T-helper 2 cell treated with Interferon-gamma antibody and Interleukin-4, amounts not matched to agents 100 ng/mL and 5 ng/mL, for 36 hours (primary cell): ENCODE results near the gene BTBD1. TPM values are rescaled to one million over a fixed set of nuclear protein-coding genes. Genes with fewer than 3 reads are reported as not detected.
"Not testable (repeated sequence)": the region's sequence is repeated elsewhere in the genome, so short reads cannot be mapped to it uniquely, and the experiment has no call there.

Source experiments
- intact Hi-C: fragments of 100-400 bp; cut with micrococcal nuclease; formaldehyde crosslinking; loops from one replicate; pipeline ENCODE4 v1.15.1; 2023
- total RNA-seq: library from RNA; stranded (reverse); gene quantifications from 2 replicates; pipeline ENCODE4 v1.2.3, GENCODE V29; 2022

BTBD1 gene
- total RNA-seq, 1 donor from 2014 or later: 54.3 TPM

DNA sequence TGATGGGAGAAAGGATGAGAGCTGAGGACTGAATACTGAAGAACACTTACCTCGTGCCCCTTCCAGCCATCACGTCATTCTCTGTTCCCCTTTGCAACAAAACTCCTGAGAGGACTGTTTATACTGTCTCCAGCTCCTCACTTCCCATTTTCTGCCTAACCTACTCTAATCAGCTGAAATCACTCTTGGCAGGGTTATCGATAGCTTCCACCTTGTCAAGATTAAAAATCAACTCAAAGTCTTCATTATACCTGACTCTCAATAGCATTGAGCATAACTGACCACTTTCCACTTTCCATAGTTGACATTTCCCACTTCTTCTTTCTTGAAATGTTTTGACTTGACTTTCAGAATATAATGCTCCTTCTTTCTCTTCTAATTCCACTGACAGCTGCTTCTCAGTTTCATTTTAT lies 4.3 kb downstream of the BTBD1 start:
- intact Hi-C loops: loop anchor here (10.0 kb wide), 1 partner anchor 518 kb away; the partner anchor contains the start of gene RPS17

DNA sequence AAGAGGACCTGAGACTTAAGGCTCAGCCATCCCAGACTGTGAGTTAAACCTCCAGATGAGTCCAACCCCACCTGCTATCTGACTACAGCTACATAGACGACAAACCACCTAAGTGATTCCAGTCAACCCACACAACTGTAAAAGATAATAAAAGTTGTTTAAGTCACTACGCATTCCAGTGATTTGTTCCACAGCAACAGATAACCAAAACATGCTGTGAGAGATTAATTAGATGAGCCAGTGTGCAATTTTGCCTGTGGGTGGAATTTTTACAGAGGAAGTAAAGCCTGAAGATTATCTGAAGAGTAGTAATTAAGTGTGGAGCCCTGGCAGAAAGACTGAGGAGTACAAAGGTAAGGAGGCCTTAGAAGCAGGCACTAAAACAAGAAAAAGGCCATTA lies 5.4 kb downstream of the BTBD1 start:
- intact Hi-C loops: loop anchor here (10.0 kb wide), 1 partner anchor 517 kb away; the partner anchor contains the start of gene RPS17

DNA sequence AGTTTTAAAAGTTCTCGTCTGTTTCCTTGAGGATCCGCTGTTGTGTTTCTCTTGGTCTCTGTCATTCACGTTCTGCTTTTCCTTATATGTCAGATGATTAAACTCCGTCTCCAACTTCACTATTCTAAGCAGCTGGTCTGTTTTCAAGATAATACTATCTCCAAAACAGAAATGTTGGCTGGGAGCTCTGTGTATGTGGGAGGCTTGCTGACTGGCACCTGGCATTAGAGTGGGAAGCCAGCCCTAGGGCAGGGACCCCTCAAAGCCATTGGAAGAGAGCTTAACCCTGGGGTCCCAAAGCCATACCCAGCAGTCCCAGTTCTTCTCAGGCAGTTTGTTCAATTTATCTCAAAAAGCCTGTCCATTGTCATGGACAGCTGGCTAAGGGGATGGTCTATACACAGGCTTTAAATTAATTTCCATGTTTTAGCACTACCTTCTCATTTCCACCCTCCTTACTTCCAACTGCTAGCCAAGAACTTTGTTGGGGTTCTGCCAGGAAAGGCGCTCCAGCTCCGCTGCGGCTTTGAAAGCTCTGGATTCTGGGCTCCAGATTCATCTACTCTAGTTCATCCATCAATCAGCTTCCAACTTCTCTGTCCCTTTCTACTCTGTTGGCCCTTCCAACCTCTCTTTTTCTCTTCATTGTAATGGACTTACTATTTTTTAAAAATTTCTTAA lies 9.2 kb downstream of the BTBD1 start:
- intact Hi-C loops: no loop called here

DNA sequence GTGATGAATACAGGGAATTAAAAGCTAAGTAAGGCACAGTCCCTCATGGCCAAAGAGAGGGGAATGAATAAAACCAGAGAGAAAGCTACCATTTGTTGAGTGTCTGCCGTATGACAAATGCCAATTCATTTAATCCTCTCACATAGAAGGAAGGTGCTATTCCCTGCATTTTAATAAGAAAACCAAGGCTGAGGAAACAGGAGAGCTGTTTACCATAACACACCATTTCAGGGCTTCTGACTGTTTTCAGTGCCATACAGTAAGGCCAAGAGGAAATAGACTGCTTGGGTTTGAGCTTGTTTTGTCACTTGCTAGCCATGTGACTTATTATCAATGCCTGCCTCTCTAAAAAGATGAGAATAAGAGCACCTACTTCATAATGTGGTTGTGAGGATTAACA lies 10.1 kb downstream of the BTBD1 start:
- intact Hi-C loops: no loop called here

DNA sequence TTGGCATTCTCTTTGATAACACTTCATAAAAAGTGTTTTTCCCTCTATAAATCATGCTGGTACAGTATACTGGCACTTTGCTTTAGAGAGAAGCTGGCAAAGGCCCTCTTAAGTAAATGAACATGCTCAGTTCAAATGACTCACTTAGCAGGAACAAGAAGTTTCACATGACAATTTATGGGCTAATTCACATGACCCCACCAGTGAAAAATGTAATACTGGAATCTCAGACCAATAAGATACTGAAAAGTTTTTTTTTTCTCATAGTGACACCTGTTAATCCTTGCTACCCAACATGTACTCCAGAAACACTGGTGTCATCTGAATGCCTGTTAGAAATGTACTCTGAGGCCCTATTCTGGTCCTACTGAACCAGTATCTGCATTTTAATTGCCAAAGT lies 13.9 kb downstream of the BTBD1 start:
- intact Hi-C loops: no loop called here

DNA sequence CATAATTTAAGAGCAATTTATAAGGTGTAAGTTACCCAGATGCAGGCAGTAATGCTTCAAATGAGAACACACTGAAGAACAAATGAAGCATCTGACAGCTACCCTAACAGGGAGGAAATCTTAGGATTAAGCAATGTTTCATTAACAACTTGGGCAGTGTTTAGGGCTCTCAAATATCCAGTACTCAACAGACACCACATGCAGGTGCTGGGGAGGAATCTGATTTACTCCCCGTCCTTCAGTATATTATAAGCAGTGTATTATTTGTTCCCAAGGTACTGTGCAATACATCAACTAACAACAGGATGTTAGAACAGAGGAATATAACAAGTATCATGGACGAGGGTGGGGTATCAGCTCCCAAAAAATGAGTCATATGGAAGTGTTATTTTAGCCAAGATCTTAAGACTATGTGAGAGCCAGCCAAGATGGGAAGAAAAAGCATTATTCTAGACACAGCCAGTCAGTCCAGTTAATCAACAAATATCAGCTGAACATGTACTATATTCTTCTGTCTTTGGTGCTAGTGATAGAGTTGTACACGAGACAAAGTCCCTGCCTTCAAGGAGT lies 20.4 kb downstream of the BTBD1 start:
- intact Hi-C loops: no loop called here

DNA sequence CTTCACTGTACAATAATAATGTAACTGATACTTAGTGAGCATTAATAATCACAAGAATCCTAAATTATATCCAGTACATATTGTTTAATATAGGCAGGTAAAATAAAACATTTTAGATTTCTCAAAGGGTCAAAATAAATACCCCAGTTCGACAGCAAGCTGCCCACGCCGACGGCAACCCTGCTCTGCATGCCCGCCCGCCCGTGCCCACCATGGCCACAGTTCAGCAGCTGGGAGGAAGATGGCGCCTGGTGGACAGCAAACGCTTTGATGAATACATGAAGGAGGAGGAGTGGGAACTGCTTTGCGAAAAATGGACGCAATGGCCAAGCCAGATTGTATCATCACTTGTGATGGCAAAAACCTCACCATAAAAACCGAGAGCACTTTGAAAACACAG lies 22.9 kb downstream of the BTBD1 start:
- intact Hi-C loops: no loop called here

DNA sequence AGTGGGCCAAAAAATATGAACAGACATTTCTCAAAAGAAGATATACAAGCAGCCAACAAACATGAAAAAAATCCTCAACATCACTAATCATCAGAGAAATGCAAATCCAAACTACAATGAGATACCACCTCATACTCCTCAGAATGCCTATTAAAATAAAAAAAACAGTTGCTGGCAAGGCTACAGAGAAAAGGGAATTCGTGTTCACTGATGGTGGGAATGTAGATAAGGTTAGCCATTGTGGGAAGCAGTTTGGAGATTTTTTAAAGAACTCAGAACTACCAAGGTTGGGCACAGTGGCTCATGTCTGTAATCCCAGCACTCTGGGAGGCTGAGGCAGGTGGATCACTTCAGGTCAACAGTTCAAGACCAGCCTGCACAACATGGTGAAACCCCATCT lies 27.8 kb downstream of the BTBD1 start:
- intact Hi-C loops: no loop called here

DNA sequence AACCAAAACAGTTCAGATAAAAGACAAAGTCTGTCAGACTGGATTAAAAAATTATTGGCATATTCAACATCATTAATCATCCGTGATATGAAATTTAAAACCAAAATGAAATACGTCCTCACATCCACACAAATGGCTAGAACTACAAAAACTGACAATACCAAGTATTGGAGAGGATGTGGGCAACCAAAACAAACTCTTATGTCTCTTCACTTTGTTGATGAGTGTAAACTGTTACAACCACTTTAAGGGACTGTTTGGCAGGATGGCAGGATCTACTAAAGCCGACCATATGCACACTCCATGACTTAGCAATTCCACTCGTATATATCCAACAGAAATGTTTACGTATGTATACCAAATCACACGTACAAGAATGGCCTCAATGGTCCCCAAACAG lies 30.8 kb downstream of the BTBD1 start:
- intact Hi-C loops: no loop called here

DNA sequence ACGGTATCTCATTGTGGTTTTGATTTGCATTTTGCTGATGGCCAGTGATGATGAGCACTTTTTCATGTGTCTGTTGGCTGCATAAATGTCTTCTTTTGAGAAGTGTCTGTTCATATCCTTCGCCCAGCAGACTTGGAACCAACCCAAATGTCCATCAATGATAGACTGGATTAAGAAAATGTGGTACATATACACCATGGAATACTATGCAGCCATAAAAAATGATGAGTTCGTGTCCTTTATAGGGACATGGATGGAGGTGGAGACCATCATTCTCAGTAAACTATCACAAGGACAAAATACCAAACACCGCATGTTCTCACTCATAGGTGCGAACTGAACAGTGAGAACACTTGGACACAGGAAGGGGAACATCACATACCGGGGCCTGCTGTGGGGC lies 35.8 kb downstream of the BTBD1 start:
- intact Hi-C loops: not testable (repeated sequence)

DNA sequence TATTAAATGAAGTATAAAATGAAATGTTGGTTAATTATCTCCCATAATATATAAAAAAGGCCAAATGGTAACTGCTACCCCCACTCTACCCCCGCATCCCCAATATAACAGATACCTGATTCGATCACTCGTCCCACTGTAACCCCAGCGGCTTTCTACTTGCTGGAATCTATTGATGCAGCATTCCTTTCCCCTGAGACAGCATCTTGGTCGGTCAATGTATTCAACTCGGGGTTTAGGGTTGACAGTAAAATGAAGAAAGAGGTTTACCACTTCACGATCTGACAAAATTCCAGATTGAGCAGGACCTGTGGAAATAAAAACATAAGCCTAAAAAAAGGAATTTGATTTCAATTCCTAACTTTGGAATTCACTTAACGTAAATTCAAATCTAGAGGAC lies 37.0 kb downstream of the BTBD1 start:
- intact Hi-C loops: no loop called here

DNA sequence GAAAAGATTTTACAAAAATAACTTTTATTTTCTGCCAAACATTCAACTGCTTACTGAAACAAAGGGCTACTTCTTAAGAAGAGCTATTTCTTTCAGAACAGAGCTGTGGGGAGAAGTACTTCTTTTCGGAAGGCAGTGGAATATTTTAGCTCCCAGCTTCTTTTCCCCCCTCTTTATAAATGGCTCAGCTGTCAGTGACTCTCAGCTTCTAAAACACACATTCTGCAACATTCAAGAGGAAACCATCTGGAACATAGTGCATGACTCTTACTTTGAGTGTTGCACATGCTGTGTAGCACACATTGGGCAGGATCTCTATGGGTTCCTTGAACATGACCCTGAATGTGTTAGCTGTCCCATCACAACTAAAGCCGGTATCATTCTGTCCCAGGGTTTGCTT lies 48.6 kb downstream of the BTBD1 start:
- intact Hi-C loops: loop anchor here (10.0 kb wide), 2 partner anchors 264 to 754 kb away; partner anchors contain the start of genes EFL1 and SAXO2

DNA sequence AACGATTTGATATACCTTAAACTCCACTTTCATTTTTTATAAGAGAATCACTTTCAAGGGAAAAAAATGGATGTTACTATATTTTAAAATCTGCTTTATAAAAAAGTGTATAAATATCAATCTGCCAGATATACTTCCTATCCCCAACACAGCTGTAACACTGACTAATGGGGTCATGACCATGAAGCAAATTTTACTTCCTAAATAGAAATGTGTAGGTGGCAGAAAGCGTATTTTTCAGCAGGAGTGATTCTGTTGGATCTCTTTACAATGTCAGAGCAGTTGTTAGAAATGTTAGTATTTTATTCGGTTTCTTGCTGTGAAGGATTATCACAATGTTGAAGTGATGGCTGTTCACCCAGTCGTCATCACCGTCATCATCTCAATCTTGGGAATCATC lies 50.1 kb downstream of the BTBD1 start:
- intact Hi-C loops: loop anchor here (10.0 kb wide), 2 partner anchors 262 to 752 kb away; partner anchors contain the start of genes EFL1 and SAXO2

DNA sequence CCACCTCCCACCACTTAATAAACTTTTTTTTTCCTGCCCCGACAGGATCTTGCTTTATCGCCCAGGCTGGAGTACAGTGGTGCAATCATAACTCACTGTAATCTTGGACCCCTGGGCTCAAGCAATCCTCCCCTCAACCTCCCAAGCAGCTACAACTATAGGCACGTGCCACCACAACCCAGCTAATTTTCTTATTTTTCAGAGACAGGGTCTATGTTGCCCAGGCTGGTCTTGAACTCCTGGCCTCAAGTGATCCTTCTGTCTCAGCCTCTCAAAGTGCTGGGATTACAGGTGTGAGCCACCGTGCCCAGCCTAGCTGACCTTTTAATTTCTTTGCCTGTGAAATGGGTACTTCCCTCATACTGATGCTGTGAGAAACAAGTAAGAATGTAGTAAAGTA lies 51.7 kb downstream of the BTBD1 start:
- intact Hi-C loops: loop anchor here (10.0 kb wide), 2 partner anchors 261 to 751 kb away; partner anchors contain the start of genes EFL1 and SAXO2

DNA sequence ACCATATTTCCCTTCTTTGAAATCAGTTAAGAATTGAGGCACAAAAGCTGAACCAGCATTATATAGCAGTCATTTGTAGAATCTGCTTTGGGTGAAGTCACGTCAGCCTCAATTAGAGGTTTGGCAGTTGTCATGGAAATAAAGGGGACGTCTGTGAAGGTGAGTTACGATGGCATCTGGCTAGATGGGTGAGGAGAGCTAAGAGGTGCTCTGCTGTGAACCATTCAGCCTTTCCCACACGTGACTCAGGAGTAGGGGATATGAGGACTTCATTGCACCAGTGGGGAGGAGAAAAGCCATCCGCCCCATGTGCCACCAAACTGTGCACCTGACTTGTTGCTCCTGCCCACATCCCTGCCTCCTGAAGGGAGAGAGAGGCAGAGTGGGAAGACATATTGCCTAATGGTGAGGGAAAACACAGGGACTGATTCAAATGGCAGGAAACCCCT lies 52.8 kb downstream of the BTBD1 start:
- intact Hi-C loops: loop anchor here (10.0 kb wide), 2 partner anchors 259 to 749 kb away; partner anchors contain the start of genes EFL1 and SAXO2

DNA sequence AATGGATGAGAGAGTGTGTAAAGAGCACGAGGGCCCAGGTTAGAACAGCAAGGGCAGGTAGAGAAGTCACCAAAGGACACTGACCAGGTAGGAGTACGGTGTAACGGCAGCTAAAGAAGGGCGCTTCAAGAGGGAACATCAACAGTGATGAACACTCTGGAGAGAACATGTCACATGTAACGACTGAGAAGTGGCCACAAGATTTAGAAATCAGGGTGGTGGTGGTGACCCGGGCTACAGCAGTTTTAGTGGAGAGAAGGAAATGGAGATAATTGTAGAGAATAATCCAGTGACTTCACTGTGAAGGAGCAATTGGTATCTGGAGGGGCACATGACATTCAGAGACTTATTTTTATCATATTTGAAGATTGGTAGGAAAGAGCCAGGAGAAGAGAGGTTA lies 54.4 kb downstream of the BTBD1 start:
- intact Hi-C loops: loop anchor here (10.0 kb wide), 2 partner anchors 258 to 748 kb away; partner anchors contain the start of genes EFL1 and SAXO2

DNA sequence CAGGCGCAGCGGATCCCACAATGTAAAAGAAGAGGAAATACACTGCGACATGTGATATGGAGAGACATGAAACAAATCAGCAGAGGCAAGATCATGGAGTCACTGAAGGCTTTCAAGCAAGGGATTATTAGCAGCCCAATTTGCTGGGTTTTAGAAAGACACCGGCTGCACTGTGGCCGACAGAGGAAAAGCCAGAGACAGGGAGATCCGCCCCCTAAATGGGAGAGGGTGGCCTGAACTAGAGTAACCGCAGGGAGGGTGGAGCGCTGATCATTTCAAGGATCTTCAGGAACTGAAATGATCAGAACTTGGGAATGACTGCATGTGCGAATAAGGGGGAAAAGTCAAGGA lies 55.0 kb downstream of the BTBD1 start:
- intact Hi-C loops: loop anchor here (10.0 kb wide), 2 partner anchors 257 to 747 kb away; partner anchors contain the start of genes EFL1 and SAXO2

DNA sequence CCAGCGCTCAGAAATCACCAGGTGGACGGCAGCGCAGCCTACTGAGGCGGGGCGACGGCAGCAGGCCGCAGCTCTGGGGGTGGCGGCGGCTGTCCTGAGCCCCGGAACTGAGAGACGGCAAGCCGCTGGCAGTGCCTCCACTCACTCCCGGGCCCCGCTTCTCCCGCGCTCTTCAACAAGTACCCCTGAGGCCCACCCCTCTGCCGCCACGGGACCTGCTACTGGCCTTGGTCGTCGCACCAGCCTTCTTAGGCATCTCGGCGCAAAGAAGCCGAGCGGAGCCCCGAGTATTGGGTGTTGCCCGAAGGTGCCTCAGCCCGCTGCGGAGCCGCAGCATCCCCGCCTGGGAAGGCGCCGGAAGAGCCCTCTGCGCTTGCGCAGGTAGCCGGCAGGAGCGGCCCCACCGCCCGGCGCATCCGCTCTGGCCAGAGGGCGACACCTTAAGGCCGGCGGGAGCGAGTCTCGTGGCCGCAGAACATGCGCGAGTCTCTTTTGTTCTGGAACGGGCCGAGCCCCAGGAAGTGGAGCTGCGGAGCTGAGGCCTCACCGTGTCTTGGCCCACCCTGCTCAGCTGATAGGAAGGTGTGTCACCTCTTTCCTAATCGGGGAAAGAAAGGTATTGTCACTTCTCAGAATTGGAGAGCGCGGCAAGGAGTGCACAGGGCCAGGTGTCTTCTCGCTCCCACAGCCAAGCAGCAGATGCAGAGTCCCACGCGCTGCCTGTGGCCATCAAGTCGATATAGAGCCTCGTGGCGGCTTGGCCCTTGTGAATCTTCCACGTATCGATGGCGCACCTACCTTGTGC lies 55.6 kb downstream of the BTBD1 start, which contains the start of gene C15orf40:
Gene C15orf40 (minus strand): TSS at position 369 of the 805 bp plus-strand sequence. CDS start 32 bp downstream, at position 337.
- intact Hi-C loops: loop anchor here (1.0 to 10.0 kb wide), 9 partner anchors 25 to 747 kb away; partner anchors contain the start of genes BTBD1, EFL1, HDGFL3 and RAMAC

DNA sequence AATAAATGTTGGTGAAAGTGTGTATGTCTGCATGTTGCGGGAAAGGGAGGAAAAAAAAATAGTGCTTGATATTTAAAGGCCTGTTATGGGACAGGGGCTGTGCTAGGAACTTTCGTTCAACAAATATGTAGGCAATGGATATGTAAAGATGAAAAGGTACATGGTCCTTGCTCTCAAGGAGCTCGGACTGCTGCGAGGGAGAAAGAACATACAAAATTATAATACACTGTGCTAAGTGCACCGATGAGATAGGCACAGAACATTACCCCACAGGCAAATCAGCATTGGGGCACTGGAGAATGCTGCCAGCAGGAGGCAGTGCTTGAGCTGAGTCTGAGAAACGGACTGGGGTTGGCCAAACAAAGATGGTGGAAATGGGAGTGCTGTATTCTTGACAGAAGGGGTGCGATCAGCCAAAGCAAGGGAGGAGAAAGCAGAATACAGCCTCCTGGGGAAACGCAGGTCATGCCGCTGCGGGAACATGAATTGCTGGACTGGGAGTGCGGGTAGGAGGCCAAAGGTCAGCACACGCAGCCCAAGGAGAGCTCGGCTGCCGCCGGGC lies 56.3 kb downstream of the BTBD1 start:
- intact Hi-C loops: loop anchor here (1.0 to 10.0 kb wide), 9 partner anchors 24 to 746 kb away; partner anchors contain the start of genes BTBD1, EFL1, HDGFL3 and RAMAC

DNA sequence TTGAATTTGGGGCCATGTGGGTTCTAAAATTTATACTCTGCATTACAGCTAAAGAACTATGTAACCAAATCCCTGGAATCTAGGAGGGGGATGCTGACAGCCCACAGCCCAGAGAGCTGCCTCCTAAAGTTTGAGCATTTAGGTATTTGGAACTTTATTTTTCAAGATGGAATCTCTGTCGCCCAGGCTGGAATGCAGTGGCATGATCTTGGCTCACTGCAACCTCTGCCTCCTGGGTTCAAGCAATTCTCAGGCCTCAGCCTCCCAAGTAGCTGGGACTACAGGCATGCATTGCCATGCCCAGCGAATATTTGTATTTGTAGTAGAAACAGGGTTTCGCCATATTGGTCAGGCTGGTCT lies 66.4 kb downstream of the BTBD1 start:
- intact Hi-C loops: not testable (repeated sequence)
